ENCODE results near the gene MINK1.

The MINK1 gene

GRCh38 chr17:4833941-4834680 is 971 bp downstream of the MINK1 start (continued):
- TF ChIP-seq ZNF280D (tag by site-specific recombination; IDR thresholded peaks at IDR 0.05) (no peak), SALL2 (tag by site-specific recombination; IDR thresholded peaks at IDR 0.05; ENCODE audit: borderline replicate concordance) (no peak), ZNF645 (tag by site-specific recombination; IDR thresholded peaks at IDR 0.05) (no peak), ZNF335 (tag by site-specific recombination; conservative IDR thresholded peaks at IDR 0.05) (peak; percentile 84), ZSCAN23 (tag by site-specific recombination; IDR thresholded peaks at IDR 0.05) (no peak), SP7 (tag by site-specific recombination; IDR thresholded peaks at IDR 0.05) (no peak), ZNF580 (tag by site-specific recombination; IDR thresholded peaks at IDR 0.05) (no peak), WT1 (tag by site-specific recombination; IDR thresholded peaks at IDR 0.05) (peak; percentile 0; the same call in 1 of the 2 replicates), SETDB1 (IDR thresholded peaks at IDR 0.05; ENCODE audit: insufficient read length, low read length) (no peak), ZNF548 (tag by site-specific recombination; IDR thresholded peaks at IDR 0.05) (no peak), ZBTB6 (tag by site-specific recombination; IDR thresholded peaks at IDR 0.05) (no peak), HOXD13 (CRISPR knock-in tag; IDR thresholded peaks at IDR 0.05; ENCODE audit: borderline replicate concordance) (no peak), CTCF (tag by site-specific recombination; IDR thresholded peaks at IDR 0.05) (no peak), ZNF433 (tag by site-specific recombination; IDR thresholded peaks at IDR 0.05; ENCODE audit: low read depth) (no peak), ZNF549 (tag by site-specific recombination; IDR thresholded peaks at IDR 0.05) (no peak), OSR2 (tag by site-specific recombination; IDR thresholded peaks at IDR 0.05) (no peak), ZNF416 (tag by site-specific recombination; IDR thresholded peaks at IDR 0.05) (no peak), ZNF692 (tag by site-specific recombination; IDR thresholded peaks at IDR 0.05) (no peak; the same call in 1 of the 2 replicates), GLI4 (tag by site-specific recombination; IDR thresholded peaks at IDR 0.05) (no peak; the same call in 1 of the 2 replicates), REPIN1 (tag by site-specific recombination; IDR thresholded peaks at IDR 0.05; ENCODE audit: low read depth) (no peak)
